GM10266 (cell line): ENCODE data around the gene DUS1L.

ENCODE experiments used
- DNase-seq: peaks from one replicate; pipeline ENCODE4 v3.0.0; 2012; ENCODE audit errors: extremely low spot score
- CTCF ChIP-seq: IDR thresholded peaks from 2 replicates; pipeline ENCODE4 v1.5.1; 2012; ENCODE audit warnings: mild to moderate bottlenecking, low read depth; ENCODE audit not compliant: control insufficient read depth, insufficient read depth; ENCODE audit errors: missing control alignments

The DUS1L gene

GRCh38 chr17:82064433-82065192 lies 991 bp downstream of the DUS1L start:
- no peak for DNase-seq
- no peak for TF ChIP-seq CTCF

GRCh38 chr17:82063424-82064415 lies 1.9 kb downstream of the DUS1L start:
- no peak for DNase-seq
- TF ChIP-seq CTCF: no peak

- no peak for DNase-seq
- TF ChIP-seq CTCF: no peak
Observed at GRCh38 chr17:82062984-82063368, 2.6 kb downstream of the DUS1L start.

GRCh38 chr17:82062076-82062983 lies 3.3 kb downstream of the DUS1L start:
- no peak for DNase-seq
- TF ChIP-seq CTCF: no peak

- TF ChIP-seq CTCF: no peak
- no peak for DNase-seq
Observed at GRCh38 chr17:82061047-82061925, 4.3 kb downstream of the DUS1L start.

GRCh38 chr17:82060614-82061013 lies 5.0 kb downstream of the DUS1L start:
- no peak for DNase-seq

More at GRCh38 chr17:82060614-82061013, 5.0 kb downstream of the DUS1L start:
- TF ChIP-seq CTCF: no peak
